HepG2 (cell line): Measurements from ENCODE around the gene NUDT22. TPM values are rescaled to one million over a fixed set of nuclear protein-coding genes. Genes with fewer than 3 reads are reported as not detected.
A peak's percentile ranks its signal among the peaks of the same experiment; 100 is the strongest.

Source experiments
- CENPBD1 ChIP-seq: sonication (generic); formaldehyde crosslinking; IDR thresholded peaks from 2 replicates; pipeline ENCODE4 v1.8.0; 2022; ENCODE audit warnings: missing genetic modification reagents, low read depth, mild to moderate bottlenecking, borderline replicate concordance
- ETV6 ChIP-seq: sonication (generic); formaldehyde crosslinking; conservative IDR thresholded peaks from 2 replicates; pipeline ENCODE4 v1.4.0; 2020; ENCODE audit warnings: missing genetic modification reagents
- FOXM1 ChIP-seq: sonication (generic); formaldehyde crosslinking; IDR thresholded peaks from 2 replicates; pipeline ENCODE4 v1.5.0; 2020; ENCODE audit warnings: missing genetic modification reagents
- HINFP ChIP-seq: sonication (generic); formaldehyde crosslinking; IDR thresholded peaks from 2 replicates; pipeline ENCODE4 v1.4.0; 2020; ENCODE audit warnings: low read depth, mild to moderate bottlenecking, missing genetic modification reagents
- JARID2 ChIP-seq: sonication (generic); formaldehyde crosslinking; IDR thresholded peaks from 2 replicates; pipeline ENCODE4 v1.8.1; 2023; ENCODE audit warnings: missing genetic modification reagents, inconsistent platforms; ENCODE audit not compliant: insufficient replicate concordance
- NCOA2 ChIP-seq: sonication (generic); formaldehyde crosslinking; IDR thresholded peaks from 2 replicates; pipeline ENCODE4 v1.8.0; 2022; ENCODE audit warnings: inconsistent platforms
- NFE2L1 ChIP-seq: sonication (generic); formaldehyde crosslinking; IDR thresholded peaks from 2 replicates; pipeline ENCODE4 v1.4.0; 2020; ENCODE audit warnings: missing genetic modification reagents, mild to moderate bottlenecking, borderline replicate concordance
- NR3C1 ChIP-seq: sonication (generic); formaldehyde crosslinking; IDR thresholded peaks from 2 replicates; pipeline ENCODE4 v1.4.0; 2020; ENCODE audit warnings: missing genetic modification reagents
- PPARG ChIP-seq: conservative IDR thresholded peaks from 2 replicates; pipeline ENCODE4 v1.6.1; 2016; ENCODE audit warnings: missing biosample characterization, missing genetic modification reagents
- SP2 ChIP-seq: sonication (generic); formaldehyde crosslinking; IDR thresholded peaks from 2 replicates; pipeline ENCODE4 v1.5.1; 2020; ENCODE audit warnings: mild to moderate bottlenecking, missing genetic modification reagents
- ZNF101 ChIP-seq: sonication (generic); formaldehyde crosslinking; IDR thresholded peaks from 2 replicates; pipeline ENCODE4 v1.4.0; 2020; ENCODE audit warnings: mild to moderate bottlenecking, low read depth, missing genetic modification reagents, borderline replicate concordance
- ZNF24 ChIP-seq: fragments of 450-650 bp; IDR thresholded peaks from 2 replicates; pipeline ENCODE4 v1.6.1; 2017; ENCODE audit warnings: antibody characterized with exemption, mild to moderate bottlenecking
- ZNF331 ChIP-seq: sonication (generic); formaldehyde crosslinking; IDR thresholded peaks from 2 replicates; pipeline ENCODE4 v1.4.0; 2020; ENCODE audit warnings: missing genetic modification reagents
- ZNF549 ChIP-seq: sonication (generic); formaldehyde crosslinking; IDR thresholded peaks from 2 replicates; pipeline ENCODE4 v1.5.0; 2020; ENCODE audit warnings: missing genetic modification reagents
- ZNF670 ChIP-seq: sonication (generic); formaldehyde crosslinking; IDR thresholded peaks from 2 replicates; pipeline ENCODE4 v1.8.0; 2022; ENCODE audit warnings: mild to moderate bottlenecking, missing genetic modification reagents, borderline replicate concordance
- ZNF749 ChIP-seq: sonication (generic); formaldehyde crosslinking; IDR thresholded peaks from 2 replicates; pipeline ENCODE4 v1.8.0; 2022; ENCODE audit warnings: mild to moderate bottlenecking, missing genetic modification reagents, moderate library complexity, borderline replicate concordance
- ZNF784 ChIP-seq: sonication (generic); formaldehyde crosslinking; IDR thresholded peaks from 2 replicates; pipeline ENCODE4 v1.5.1; 2020; ENCODE audit warnings: missing genetic modification reagents, mild to moderate bottlenecking, borderline replicate concordance
- polyA plus RNA-seq, 8 experiments: library from polyadenylated mRNA; depleted of rRNA in 3 of 8; stranded (reverse) in 7 of 8; unstranded in 1 of 8; fragments of >200 nt; fragmentation: Illumina TruSeq in 4 of 8; extraction: Trizol in 4 of 8; gene quantifications; 2 replicates each; pipeline versions ENCODE4 v1.2.1 to v1.2.3, GENCODE V29; 2011 to 2016; ENCODE audit warnings: low read depth in 4 of 8, missing spikeins in 1 of 8, mixed read lengths in 1 of 8; ENCODE audit not compliant: insufficient read depth in 1 of 8
- total RNA-seq, 5 experiments: library from RNA; depleted of rRNA; stranded (reverse); fragments of >200 nt; fragmentation: Illumina TruSeq; extraction: Trizol; gene quantifications; 2 replicates each; pipeline ENCODE4 v1.2.3, GENCODE V29; 2016; ENCODE audit warnings: low read depth in 1 of 5
- TF ChIP-seq, protein P1 (sequence below): sonication (generic); formaldehyde crosslinking; conservative IDR thresholded peaks from 2 replicates; pipeline ENCODE4 v1.8.0; 2022; ENCODE audit warnings: low read depth, missing genetic modification reagents
- TF ChIP-seq, protein P2 (sequence below): sonication (generic); formaldehyde crosslinking; IDR thresholded peaks from 2 replicates; pipeline ENCODE4 v1.4.0; 2020; ENCODE audit warnings: missing genetic modification reagents
- TF ChIP-seq, protein P3 (sequence below): sonication (generic); formaldehyde crosslinking; conservative IDR thresholded peaks from 2 replicates; pipeline ENCODE4 v1.4.0; 2020; ENCODE audit warnings: missing genetic modification reagents
- TF ChIP-seq, protein P4 (sequence below): sonication (generic); formaldehyde crosslinking; IDR thresholded peaks from 2 replicates; pipeline ENCODE4 v1.5.1; 2020; ENCODE audit warnings: missing genetic modification reagents, mild to moderate bottlenecking, borderline replicate concordance

The NUDT22 gene
- total and polyA plus RNA-seq, 2 of the 13 experiments (the other 11 are each of a cell fraction or from before 2014, with no cell fraction given) = 33.5 to 39.8 TPM

GRCh38 chr11:64268893-64269539, 42.9 kb downstream of the NUDT22 start (continued):
- no peak for TF ChIP-seq ZNF784 (CRISPR knock-in tag)
- TF ChIP-seq NCOA2 (CRISPR knock-in tag) = no peak
- no peak for TF ChIP-seq ZNF24
- TF ChIP-seq FOXM1 = no peak
- no peak for TF ChIP-seq SP2 (CRISPR knock-in tag)
- TF ChIP-seq, protein P1, sequence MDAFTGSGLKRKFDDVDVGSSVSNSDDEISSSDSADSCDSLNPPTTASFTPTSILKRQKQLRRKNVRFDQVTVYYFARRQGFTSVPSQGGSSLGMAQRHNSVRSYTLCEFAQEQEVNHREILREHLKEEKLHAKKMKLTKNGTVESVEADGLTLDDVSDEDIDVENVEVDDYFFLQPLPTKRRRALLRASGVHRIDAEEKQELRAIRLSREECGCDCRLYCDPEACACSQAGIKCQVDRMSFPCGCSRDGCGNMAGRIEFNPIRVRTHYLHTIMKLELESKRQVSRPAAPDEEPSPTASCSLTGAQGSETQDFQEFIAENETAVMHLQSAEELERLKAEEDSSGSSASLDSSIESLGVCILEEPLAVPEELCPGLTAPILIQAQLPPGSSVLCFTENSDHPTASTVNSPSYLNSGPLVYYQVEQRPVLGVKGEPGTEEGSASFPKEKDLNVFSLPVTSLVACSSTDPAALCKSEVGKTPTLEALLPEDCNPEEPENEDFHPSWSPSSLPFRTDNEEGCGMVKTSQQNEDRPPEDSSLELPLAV (CRISPR knock-in tag) = no peak
- no peak for TF ChIP-seq ZNF749 (CRISPR knock-in tag)
- no peak for TF ChIP-seq PPARG
- TF ChIP-seq, protein P2, sequence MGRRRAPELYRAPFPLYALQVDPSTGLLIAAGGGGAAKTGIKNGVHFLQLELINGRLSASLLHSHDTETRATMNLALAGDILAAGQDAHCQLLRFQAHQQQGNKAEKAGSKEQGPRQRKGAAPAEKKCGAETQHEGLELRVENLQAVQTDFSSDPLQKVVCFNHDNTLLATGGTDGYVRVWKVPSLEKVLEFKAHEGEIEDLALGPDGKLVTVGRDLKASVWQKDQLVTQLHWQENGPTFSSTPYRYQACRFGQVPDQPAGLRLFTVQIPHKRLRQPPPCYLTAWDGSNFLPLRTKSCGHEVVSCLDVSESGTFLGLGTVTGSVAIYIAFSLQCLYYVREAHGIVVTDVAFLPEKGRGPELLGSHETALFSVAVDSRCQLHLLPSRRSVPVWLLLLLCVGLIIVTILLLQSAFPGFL (CRISPR knock-in tag) = no peak
- TF ChIP-seq, protein P3, sequence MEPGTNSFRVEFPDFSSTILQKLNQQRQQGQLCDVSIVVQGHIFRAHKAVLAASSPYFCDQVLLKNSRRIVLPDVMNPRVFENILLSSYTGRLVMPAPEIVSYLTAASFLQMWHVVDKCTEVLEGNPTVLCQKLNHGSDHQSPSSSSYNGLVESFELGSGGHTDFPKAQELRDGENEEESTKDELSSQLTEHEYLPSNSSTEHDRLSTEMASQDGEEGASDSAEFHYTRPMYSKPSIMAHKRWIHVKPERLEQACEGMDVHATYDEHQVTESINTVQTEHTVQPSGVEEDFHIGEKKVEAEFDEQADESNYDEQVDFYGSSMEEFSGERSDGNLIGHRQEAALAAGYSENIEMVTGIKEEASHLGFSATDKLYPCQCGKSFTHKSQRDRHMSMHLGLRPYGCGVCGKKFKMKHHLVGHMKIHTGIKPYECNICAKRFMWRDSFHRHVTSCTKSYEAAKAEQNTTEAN (CRISPR knock-in tag) = no peak
- no peak for TF ChIP-seq JARID2 (CRISPR knock-in tag)
- no peak for TF ChIP-seq NFE2L1 (CRISPR knock-in tag)
- TF ChIP-seq NR3C1 (CRISPR knock-in tag) = no peak
- TF ChIP-seq, protein P4, sequence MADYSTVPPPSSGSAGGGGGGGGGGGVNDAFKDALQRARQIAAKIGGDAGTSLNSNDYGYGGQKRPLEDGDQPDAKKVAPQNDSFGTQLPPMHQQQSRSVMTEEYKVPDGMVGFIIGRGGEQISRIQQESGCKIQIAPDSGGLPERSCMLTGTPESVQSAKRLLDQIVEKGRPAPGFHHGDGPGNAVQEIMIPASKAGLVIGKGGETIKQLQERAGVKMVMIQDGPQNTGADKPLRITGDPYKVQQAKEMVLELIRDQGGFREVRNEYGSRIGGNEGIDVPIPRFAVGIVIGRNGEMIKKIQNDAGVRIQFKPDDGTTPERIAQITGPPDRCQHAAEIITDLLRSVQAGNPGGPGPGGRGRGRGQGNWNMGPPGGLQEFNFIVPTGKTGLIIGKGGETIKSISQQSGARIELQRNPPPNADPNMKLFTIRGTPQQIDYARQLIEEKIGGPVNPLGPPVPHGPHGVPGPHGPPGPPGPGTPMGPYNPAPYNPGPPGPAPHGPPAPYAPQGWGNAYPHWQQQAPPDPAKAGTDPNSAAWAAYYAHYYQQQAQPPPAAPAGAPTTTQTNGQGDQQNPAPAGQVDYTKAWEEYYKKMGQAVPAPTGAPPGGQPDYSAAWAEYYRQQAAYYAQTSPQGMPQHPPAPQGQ = no peak
- no peak for TF ChIP-seq ZNF549 (CRISPR knock-in tag)
- no peak for TF ChIP-seq CENPBD1
- 0 out of 2 replicates have a peak, but pooled peaks have one; percentile 18 for TF ChIP-seq ETV6 (CRISPR knock-in tag)
- no peak for TF ChIP-seq ZNF331 (CRISPR knock-in tag)
- no peak for TF ChIP-seq ZNF101 (CRISPR knock-in tag)
- no peak for TF ChIP-seq HINFP (CRISPR knock-in tag)
- TF ChIP-seq ZNF670 = no peak
